Measurements from ENCODE around the gene GNGT1. TPM values are rescaled to one million over a fixed set of nuclear protein-coding genes. Genes with fewer than 3 reads are reported as not detected.

The GNGT1 gene
- polyA plus RNA-seq, 2 of the 4 experiments (the other 2 are of a cell fraction), result not detected

DNA sequence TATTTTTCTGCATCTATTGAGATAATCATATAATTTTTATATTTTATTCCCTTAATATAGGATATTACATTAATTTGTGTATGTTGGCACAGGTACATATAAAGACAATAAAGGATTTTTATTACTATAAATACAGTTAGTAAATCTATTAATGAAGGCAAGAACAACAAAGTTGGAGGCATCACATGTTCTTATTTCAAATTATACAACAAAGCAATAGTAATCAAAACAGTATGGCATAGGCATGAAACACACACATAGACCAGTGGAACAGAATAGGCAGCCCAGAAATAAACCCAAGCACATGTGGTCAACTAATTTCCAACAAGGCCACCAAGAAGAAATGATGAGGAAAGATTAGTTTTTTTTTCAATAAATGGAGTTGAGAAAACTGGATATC is 27.0 kb upstream of the GNGT1 start:
- ChIA-PET CTCF (interaction anchor here (0.8 kb wide), 1 partner anchor 12 kb away, joined by 3 read pairs; no protein-coding TSS in a partner anchor), POLR2A (no interaction called here)
- Histone ChIP-seq H3K9me3 (peaks cover 15% of the 10 kb centered on the region; the same call in 2 of the 3 replicates), H3K4me1 (no peaks in the 10 kb centered on the region), H3K27ac (no peak overlapping the region), H3K4me3 (no peak overlapping the region), H3K4me2 (no peak overlapping the region)
- DNase-seq (ENCODE audit: low read depth in 1 of 2, low spot score in 1 of 2), result no peak
- FAIRE-seq, result no peak
- ATAC-seq, result no peak
- TF ChIP-seq POLR2A (IDR thresholded peaks at IDR 0.05; ENCODE audit: low read length), result no peak
- no peak for TF ChIP-seq FOXS1 (CRISPR knock-in tag; IDR thresholded peaks at IDR 0.05)
- TF ChIP-seq RAD21 (conservative IDR thresholded peaks at IDR 0.05 in 1 of 2, IDR thresholded peaks at IDR 0.05 in 1 of 2), result no peak
- TF ChIP-seq SMC3 (IDR thresholded peaks at IDR 0.05), result no peak
- TF ChIP-seq KDM1A (IDR thresholded peaks at IDR 0.05; ENCODE audit: low read depth), result peak; percentile 69
- TF ChIP-seq MAZ (IDR thresholded peaks at IDR 0.05; ENCODE audit: borderline replicate concordance, low read depth, low read length), result no peak
- TF ChIP-seq MAFK (IDR thresholded peaks at IDR 0.05; ENCODE audit: partially characterized antibody), result no peak
- TF ChIP-seq CHD4 (IDR thresholded peaks at IDR 0.05; ENCODE audit: borderline replicate concordance), result 0 out of 2 replicates have a peak, but pooled peaks have one; percentile 40

DNA sequence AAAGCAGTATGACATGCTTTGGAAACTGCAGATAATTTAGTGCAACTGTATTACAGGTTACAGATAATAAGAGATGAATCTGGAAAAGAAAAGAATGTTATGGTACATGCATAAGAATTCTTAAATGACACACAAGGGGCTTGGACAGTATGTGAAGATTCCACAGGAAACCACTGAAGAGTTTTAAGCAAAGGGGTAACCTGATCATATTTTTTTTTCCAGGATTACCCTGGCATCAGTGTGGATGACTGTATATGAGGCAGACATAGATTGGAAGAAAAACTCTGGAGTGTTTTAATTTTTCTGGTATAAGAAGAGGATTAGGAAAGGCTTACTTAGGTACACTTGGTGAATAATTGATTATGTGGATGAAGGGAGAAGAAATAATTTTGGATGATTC is 23.9 kb upstream of the GNGT1 start:
- CTCF ChIA-PET, result no interaction called here
- no peak overlapping the region for H3K4me2 ChIP-seq
- POLR2A ChIA-PET, result no interaction called here
- no peak for TF ChIP-seq HDAC2 (IDR thresholded peaks at IDR 0.05)
- TF ChIP-seq CBX8 (IDR thresholded peaks at IDR 0.05), result no peak
- TF ChIP-seq ESRRA (IDR thresholded peaks at IDR 0.05; ENCODE audit: borderline replicate concordance, low read length), result no peak
- no peak for TF ChIP-seq BHLHE40 (IDR thresholded peaks at IDR 0.05; ENCODE audit: low read depth, low read length)
- TF ChIP-seq POLR2AphosphoS2 (conservative IDR thresholded peaks at IDR 0.05; ENCODE audit: low read length), result no peak
- TF ChIP-seq RAD21 (conservative IDR thresholded peaks at IDR 0.05 in 1 of 2, IDR thresholded peaks at IDR 0.05 in 1 of 2), result no peak
- TF ChIP-seq, protein P1, sequence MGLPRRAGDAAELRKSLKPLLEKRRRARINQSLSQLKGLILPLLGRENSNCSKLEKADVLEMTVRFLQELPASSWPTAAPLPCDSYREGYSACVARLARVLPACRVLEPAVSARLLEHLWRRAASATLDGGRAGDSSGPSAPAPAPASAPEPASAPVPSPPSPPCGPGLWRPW (IDR thresholded peaks at IDR 0.05), result no peak
- no peak for TF ChIP-seq CEBPB (IDR thresholded peaks at IDR 0.05)
- TF ChIP-seq EHF (CRISPR knock-in tag; IDR thresholded peaks at IDR 0.05), result no peak
- peaks cover 15% of the 10 kb centered on the region; the same call in 2 of the 3 replicates for H3K9me3 ChIP-seq
- no peak overlapping the region for H3K4me3 ChIP-seq
- H3K4me1 ChIP-seq, result peaks cover 14% of the 10 kb centered on the region
- H3K27ac ChIP-seq, result no peak overlapping the region
- FAIRE-seq (no peak), ATAC-seq (peak; percentile 60 to 64; a peak in 5 of 6 replicates), DNase-seq (ENCODE audit: low read depth in 1 of 2, low spot score in 1 of 2) (no peak)

DNA sequence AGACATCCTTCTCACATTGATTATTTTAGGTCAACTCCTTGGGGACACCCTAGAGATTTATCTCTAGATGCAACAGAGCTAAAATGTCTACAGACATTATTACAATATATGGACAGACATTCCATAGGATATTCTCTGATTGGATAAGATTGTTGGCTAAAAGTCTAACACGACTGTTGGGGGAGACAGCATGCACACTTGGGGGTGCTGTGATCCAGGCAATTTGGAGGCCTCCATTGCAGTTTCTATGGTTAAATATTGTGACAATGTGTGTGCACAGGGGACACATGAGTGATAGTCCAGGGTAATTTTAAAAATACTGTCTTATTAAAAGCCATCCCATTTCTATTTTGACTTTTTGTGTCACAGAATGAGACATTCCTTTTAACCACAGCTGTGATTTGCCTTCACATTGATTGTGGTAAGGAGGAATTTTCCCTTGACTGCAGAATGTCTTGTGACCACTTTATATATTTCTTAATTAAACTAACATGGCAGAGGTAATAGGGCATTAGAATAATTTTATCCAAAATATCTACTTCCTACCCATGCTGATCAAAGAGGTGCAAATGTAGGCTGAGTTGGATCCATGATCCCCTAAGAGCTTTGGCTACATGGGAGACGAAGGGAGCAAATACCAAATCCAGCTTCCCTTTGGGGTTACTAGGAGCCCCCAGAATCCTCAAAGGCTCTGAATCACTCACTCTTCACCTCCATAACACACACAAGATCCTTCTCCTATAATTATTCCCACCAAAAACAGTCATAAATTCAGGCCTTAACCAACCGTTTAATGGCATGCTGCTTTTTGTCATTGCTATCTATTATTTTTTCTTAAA is 23.1 kb upstream of the GNGT1 start:
- ATAC-seq, result peak; percentile 62 to 68; a peak in 4 of 6 replicates
- POLR2A ChIA-PET, result interaction anchor here (1.3 kb wide), 1 partner anchor 38 kb away, joined by 4 read pairs; the partner anchor contains the start of gene GNG11
- no peak overlapping the region for H3K27ac ChIP-seq
- CTCF ChIA-PET, result no interaction called here
- no peak for DNase-seq (ENCODE audit: low read depth in 1 of 2, low spot score in 1 of 2)
- no peak overlapping the region for H3K4me2 ChIP-seq
- TF ChIP-seq POLR2A (IDR thresholded peaks at IDR 0.05; ENCODE audit: low read length) (no peak), GATA3 (IDR thresholded peaks at IDR 0.05; ENCODE audit: borderline replicate concordance) (no peak), HOXA7 (CRISPR knock-in tag; IDR thresholded peaks at IDR 0.05) (peak; percentile 37; the same call in 1 of the 2 replicates)
- peaks cover 15% of the 10 kb centered on the region; the same call in 2 of the 3 replicates for H3K9me3 ChIP-seq
- WGBS (ENCODE audit: missing lambda C conversion rate), result 96% methylated on average over 3 of the region's 3 CpGs
- peaks cover 22% of the 10 kb centered on the region for H3K4me1 ChIP-seq
- no peak overlapping the region for H3K4me3 ChIP-seq
- FAIRE-seq, result peak; percentile 54

DNA sequence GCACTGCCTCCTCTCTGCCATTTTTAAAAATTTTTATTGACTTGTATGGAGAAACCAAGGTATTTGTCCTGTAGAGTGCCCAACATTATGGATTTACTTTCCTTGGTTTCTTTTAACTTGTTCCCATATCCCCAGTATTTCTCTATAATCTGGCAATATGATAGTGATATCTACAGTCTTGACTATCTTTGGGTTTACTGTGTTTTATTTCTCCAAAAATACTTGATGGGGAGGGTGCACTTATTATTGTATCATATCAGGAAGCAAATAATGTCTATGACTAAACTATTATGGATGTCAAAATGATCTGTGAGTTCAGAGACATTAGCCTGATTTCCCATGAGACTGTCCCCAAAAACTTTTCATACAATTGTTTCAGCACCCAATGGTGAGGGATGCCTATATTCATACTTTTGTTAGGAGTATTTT is 22.4 kb upstream of the GNGT1 start:
- no peak for DNase-seq (ENCODE audit: low read depth in 1 of 2, low spot score in 1 of 2)
- no peak for TF ChIP-seq TP53 (CRISPR knock-in tag; IDR thresholded peaks at IDR 0.05)
- TF ChIP-seq HOXA7 (CRISPR knock-in tag; IDR thresholded peaks at IDR 0.05), result peak; percentile 5; the same call in 1 of the 2 replicates
- TF ChIP-seq HOXB5 (CRISPR knock-in tag; IDR thresholded peaks at IDR 0.05), result no peak
- TF ChIP-seq, protein P1 (IDR thresholded peaks at IDR 0.05), result no peak
- TF ChIP-seq RCOR1 (IDR thresholded peaks at IDR 0.05; ENCODE audit: low read depth, low read length), result no peak
- TF ChIP-seq GATA3 (IDR thresholded peaks at IDR 0.05; ENCODE audit: borderline replicate concordance), result no peak
- no peak for TF ChIP-seq BHLHE40 (IDR thresholded peaks at IDR 0.05; ENCODE audit: low read depth, low read length)
- 0 out of 2 replicates have a peak, but pooled peaks have one; percentile 54 for TF ChIP-seq EHF (CRISPR knock-in tag; IDR thresholded peaks at IDR 0.05)
- no peak for TF ChIP-seq MAFK (IDR thresholded peaks at IDR 0.05; ENCODE audit: partially characterized antibody)
- TF ChIP-seq CHD4 (IDR thresholded peaks at IDR 0.05; ENCODE audit: borderline replicate concordance), result no peak
- no peak for TF ChIP-seq FOXS1 (CRISPR knock-in tag; IDR thresholded peaks at IDR 0.05)
- TF ChIP-seq, protein P2, sequence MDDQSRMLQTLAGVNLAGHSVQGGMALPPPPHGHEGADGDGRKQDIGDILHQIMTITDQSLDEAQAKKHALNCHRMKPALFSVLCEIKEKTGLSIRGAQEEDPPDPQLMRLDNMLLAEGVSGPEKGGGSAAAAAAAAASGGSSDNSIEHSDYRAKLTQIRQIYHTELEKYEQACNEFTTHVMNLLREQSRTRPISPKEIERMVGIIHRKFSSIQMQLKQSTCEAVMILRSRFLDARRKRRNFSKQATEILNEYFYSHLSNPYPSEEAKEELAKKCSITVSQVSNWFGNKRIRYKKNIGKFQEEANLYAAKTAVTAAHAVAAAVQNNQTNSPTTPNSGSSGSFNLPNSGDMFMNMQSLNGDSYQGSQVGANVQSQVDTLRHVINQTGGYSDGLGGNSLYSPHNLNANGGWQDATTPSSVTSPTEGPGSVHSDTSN (IDR thresholded peaks at IDR 0.05), result no peak
- TF ChIP-seq HOXB13 (CRISPR knock-in tag; IDR thresholded peaks at IDR 0.05; ENCODE audit: low read depth), result no peak
- Histone ChIP-seq H3K4me3 (no peak overlapping the region), H3K27ac (no peak overlapping the region), H3K9me3 (peaks cover 11% of the 10 kb centered on the region; the same call in 2 of the 3 replicates), H3K4me1 (peaks cover 26% of the 10 kb centered on the region), H3K4me2 (no peak overlapping the region)
- ChIA-PET CTCF (no interaction called here), POLR2A (interaction anchor here (0.9 to 1.3 kb wide), 2 partner anchors 38 kb away, joined by 4 read pairs; partner anchors contain the start of gene GNG11)
- ATAC-seq, result peak in 1 of 2 experiments; percentile 32; a peak in 3 of 6 replicates
- peak; percentile 7 for FAIRE-seq

All from A549 (cell line).